Subcutaneous abdominal adipose tissue (tissue), 5 donors: ENCODE measurements around the gene SFSWAP.
"Not testable (repeated sequence)": the region's sequence is repeated elsewhere in the genome, so short reads cannot be mapped to it uniquely, and the experiment has no call there.

Experiments
- H3K27ac ChIP-seq: one replicate; pipeline ENCODE4 v1.7.0; 2013; ENCODE audit warnings: low read depth, mild to moderate bottlenecking, inconsistent platforms, low read length, moderate library complexity
- H3K27me3 ChIP-seq, 5 donors: one replicate each; pipeline ENCODE4 v1.7.0; 2013; ENCODE audit warnings: low read length in 5 of 5, inconsistent platforms in 1 of 5; ENCODE audit not compliant: control insufficient read depth in 5 of 5, insufficient read depth in 4 of 5
- H3K36me3 ChIP-seq, 5 donors: one replicate each; pipeline ENCODE4 v1.7.0; 2013; ENCODE audit warnings: low read length in 5 of 5; ENCODE audit not compliant: control insufficient read depth in 5 of 5, insufficient read depth in 5 of 5
- H3K4me1 ChIP-seq, 5 donors: one replicate each; pipeline ENCODE4 v1.7.0; 2013; ENCODE audit warnings: low read length in 5 of 5, mild to moderate bottlenecking in 3 of 5, moderate library complexity in 1 of 5; ENCODE audit not compliant: control insufficient read depth in 5 of 5, insufficient read depth in 5 of 5
- H3K4me3 ChIP-seq, 5 donors: one replicate each; pipeline ENCODE4 v1.7.0; 2013; ENCODE audit warnings: low read length in 5 of 5, low read depth in 1 of 5
- H3K9ac ChIP-seq, 5 donors: one replicate each; pipeline ENCODE4 v1.7.0; 2013; ENCODE audit warnings: low read length in 5 of 5, mild to moderate bottlenecking in 4 of 5, moderate library complexity in 3 of 5
- H3K9me3 ChIP-seq, 5 donors: one replicate each; pipeline ENCODE4 v1.7.0; 2013; ENCODE audit warnings: low read length in 5 of 5; ENCODE audit not compliant: control insufficient read depth in 5 of 5
- donor health status: healthy.
- donor health status: healthy.
- donor health status: healthy.
- donor health status: healthy.
- donor health status: healthy.

Gene SFSWAP

GRCh38 chr12:131743880-131744279 is 33.0 kb downstream of the SFSWAP start:
- not testable (repeated sequence) for H3K27ac ChIP-seq

GRCh38 chr12:131744675-131745074 is 33.8 kb downstream of the SFSWAP start:
- peaks cover 5 to 68% (median 58%) of the 10 kb centered on the region in 5 donors for H3K36me3 ChIP-seq
- not testable (repeated sequence) for H3K9ac ChIP-seq, H3K27me3 ChIP-seq, H3K27ac ChIP-seq, H3K9me3 ChIP-seq, H3K4me3 ChIP-seq
- peaks cover 0 to 13% (median 9%) of the 10 kb centered on the region in 5 donors for H3K4me1 ChIP-seq

More at GRCh38 chr12:131743880-131744279, 33.0 kb downstream of the SFSWAP start:
- not testable (repeated sequence) for H3K27me3 ChIP-seq, H3K4me3 ChIP-seq, H3K9ac ChIP-seq, H3K9me3 ChIP-seq
- peaks cover 5 to 68% (median 51%) of the 10 kb centered on the region in 5 donors for H3K36me3 ChIP-seq
- peaks cover 0 to 18% (median 9%) of the 10 kb centered on the region in 5 donors for H3K4me1 ChIP-seq

- no peak overlapping the region for H3K27ac ChIP-seq
- H3K9me3 ChIP-seq = no peaks in the 10 kb centered on the region
- H3K9ac ChIP-seq = no peak overlapping the region
- H3K4me1 ChIP-seq = peaks cover 0 to 13% (median 9%) of the 10 kb centered on the region in 5 donors
- peaks cover 5 to 69% (median 57%) of the 10 kb centered on the region in 5 donors for H3K36me3 ChIP-seq
- H3K4me3 ChIP-seq = no peak overlapping the region
- no peaks in the 10 kb centered on the region for H3K27me3 ChIP-seq
These were observed 34.8 kb downstream of the SFSWAP start for GRCh38 chr12:131745706-131746105.

- Histone ChIP-seq H3K27ac (no peak overlapping the region), H3K4me3 (no peak overlapping the region), H3K4me1 (no peaks in the 10 kb centered on the region), H3K36me3 (peaks cover 5 to 71% (median 62%) of the 10 kb centered on the region in 5 donors), H3K9me3 (no peaks in the 10 kb centered on the region), H3K27me3 (no peaks in the 10 kb centered on the region), H3K9ac (no peak overlapping the region)
These were observed 36.6 kb downstream of the SFSWAP start for GRCh38 chr12:131747276-131748177.

GRCh38 chr12:131749618-131750315 is 38.9 kb downstream of the SFSWAP start:
- Histone ChIP-seq H3K9me3 (no peaks in the 10 kb centered on the region), H3K36me3 (peaks cover 6 to 74% (median 67%) of the 10 kb centered on the region in 5 donors), H3K4me1 (no peaks in the 10 kb centered on the region), H3K27ac (no peak overlapping the region), H3K27me3 (no peaks in the 10 kb centered on the region), H3K4me3 (no peak overlapping the region), H3K9ac (no peak overlapping the region)

- no peaks in the 10 kb centered on the region for H3K9me3 ChIP-seq
- H3K27ac ChIP-seq = no peak overlapping the region
- H3K9ac ChIP-seq = no peak overlapping the region
- no peaks in the 10 kb centered on the region for H3K4me1 ChIP-seq
- H3K36me3 ChIP-seq = peaks cover 13 to 84% (median 77%) of the 10 kb centered on the region in 5 donors
- H3K4me3 ChIP-seq = no peak overlapping the region
- no peaks in the 10 kb centered on the region for H3K27me3 ChIP-seq
These were observed 40.4 kb downstream of the SFSWAP start for GRCh38 chr12:131751335-131751734.

GRCh38 chr12:131752451-131752850 is 41.6 kb downstream of the SFSWAP start:
- Histone ChIP-seq H3K9me3 (no peaks in the 10 kb centered on the region), H3K4me1 (no peaks in the 10 kb centered on the region), H3K36me3 (peaks cover 16 to 86% (median 78%) of the 10 kb centered on the region in 5 donors), H3K27me3 (no peaks in the 10 kb centered on the region), H3K27ac (no peak overlapping the region), H3K9ac (no peak overlapping the region), H3K4me3 (no peak overlapping the region)

GRCh38 chr12:131753005-131753404 is 42.1 kb downstream of the SFSWAP start:
- Histone ChIP-seq H3K36me3 (peaks cover 16 to 87% (median 80%) of the 10 kb centered on the region in 5 donors), H3K27ac (no peak overlapping the region), H3K9ac (no peak overlapping the region), H3K4me3 (no peak overlapping the region), H3K4me1 (peaks cover 0 to 3% (median 0%) of the 10 kb centered on the region in 5 donors), H3K9me3 (no peaks in the 10 kb centered on the region), H3K27me3 (no peaks in the 10 kb centered on the region)

GRCh38 chr12:131753757-131754156 is 42.9 kb downstream of the SFSWAP start:
- H3K9ac ChIP-seq = no peak overlapping the region
- no peak overlapping the region for H3K27ac ChIP-seq
- peaks cover 0 to 7% (median 0%) of the 10 kb centered on the region in 5 donors for H3K4me1 ChIP-seq
- peaks cover 12 to 88% (median 82%) of the 10 kb centered on the region in 5 donors for H3K36me3 ChIP-seq
- no peaks in the 10 kb centered on the region for H3K27me3 ChIP-seq
- H3K4me3 ChIP-seq = no peak overlapping the region
- no peaks in the 10 kb centered on the region for H3K9me3 ChIP-seq

- H3K36me3 ChIP-seq = peaks cover 12 to 92% (median 83%) of the 10 kb centered on the region in 5 donors
- no peaks in the 10 kb centered on the region for H3K27me3 ChIP-seq
- no peak overlapping the region for H3K4me3 ChIP-seq
- H3K9me3 ChIP-seq = no peaks in the 10 kb centered on the region
- peaks cover 0 to 7% (median 0%) of the 10 kb centered on the region in 5 donors for H3K4me1 ChIP-seq
- H3K9ac ChIP-seq = no peak overlapping the region
- no peak overlapping the region for H3K27ac ChIP-seq
These were observed 43.3 kb downstream of the SFSWAP start for GRCh38 chr12:131754184-131754583.
